ENCODE results near the gene ANGPTL8.

ANGPTL8 gene

GRCh38 chr19:11281356-11282049 is 42.1 kb downstream of the ANGPTL8 start:
- Histone ChIP-seq H3K27me3 (peaks cover 78% of the 10 kb centered on the region), H4K20me1 (peaks cover 62% of the 10 kb centered on the region), H3K4me1 (peaks cover 25% of the 10 kb centered on the region), H3K27ac (no peak overlapping the region), H3K4me2 (no peak overlapping the region), H3K9ac (no peak overlapping the region), H3K36me3 (no peaks in the 10 kb centered on the region), H3K9me3 (peaks cover 13% of the 10 kb centered on the region), H3K4me3 (no peak overlapping the region)
- TF ChIP-seq Cebpa-rat (IDR thresholded peaks at IDR 0.05) = no peak

- TF ChIP-seq Cebpa-rat (IDR thresholded peaks at IDR 0.05) = no peak
These were observed 45.1 kb downstream of the ANGPTL8 start for GRCh38 chr19:11284515-11284914.

GRCh38 chr19:11286312-11286974 is 47.0 kb downstream of the ANGPTL8 start:
- Histone ChIP-seq H3K4me3 (no peak overlapping the region), H4K20me1 (peaks cover 33% of the 10 kb centered on the region; the same call in 1 of the 2 replicates), H3K9me3 (no peaks in the 10 kb centered on the region), H3K4me2 (no peak overlapping the region), H3K27me3 (peaks cover 51% of the 10 kb centered on the region), H3K27ac (no peak overlapping the region), H3K36me3 (no peaks in the 10 kb centered on the region), H3K9ac (no peak overlapping the region), H3K4me1 (no peaks in the 10 kb centered on the region; the same call in 1 of the 2 replicates)
- no peak for TF ChIP-seq Cebpa-rat (IDR thresholded peaks at IDR 0.05)

More at GRCh38 chr19:11284515-11284914, 45.1 kb downstream of the ANGPTL8 start:
- Histone ChIP-seq H3K9me3 (no peaks in the 10 kb centered on the region), H3K36me3 (no peaks in the 10 kb centered on the region), H3K4me3 (no peak overlapping the region), H3K9ac (no peak overlapping the region), H3K4me2 (no peak overlapping the region), H3K27me3 (peaks cover 63% of the 10 kb centered on the region), H4K20me1 (peaks cover 47% of the 10 kb centered on the region), H3K4me1 (peaks cover 12% of the 10 kb centered on the region), H3K27ac (no peak overlapping the region)

GRCh38 chr19:11288349-11288748 is 48.9 kb downstream of the ANGPTL8 start:
- Histone ChIP-seq H3K9me3 (no peaks in the 10 kb centered on the region), H3K9ac (no peak overlapping the region), H3K27me3 (peaks cover 32% of the 10 kb centered on the region), H3K36me3 (no peaks in the 10 kb centered on the region), H3K4me1 (peaks cover 1% of the 10 kb centered on the region; the same call in 1 of the 2 replicates), H3K27ac (no peak overlapping the region), H4K20me1 (peaks cover 17% of the 10 kb centered on the region; the same call in 1 of the 2 replicates), H3K4me2 (no peak overlapping the region), H3K4me3 (no peak overlapping the region)
- no peak for TF ChIP-seq Cebpa-rat (IDR thresholded peaks at IDR 0.05)

GRCh38 chr19:11290256-11290655 is 50.8 kb downstream of the ANGPTL8 start:
- H3K9ac ChIP-seq = no peak overlapping the region

GRCh38 chr19:11291415-11291814 is 52.0 kb downstream of the ANGPTL8 start:
- no peak for TF ChIP-seq Cebpa-rat (IDR thresholded peaks at IDR 0.05)
- Histone ChIP-seq H3K27me3 (peaks cover 16% of the 10 kb centered on the region), H4K20me1 (no peaks in the 10 kb centered on the region), H3K9me3 (no peaks in the 10 kb centered on the region), H3K4me2 (no peak overlapping the region), H3K9ac (no peak overlapping the region), H3K4me1 (peaks cover 5% of the 10 kb centered on the region; the same call in 1 of the 2 replicates), H3K36me3 (no peaks in the 10 kb centered on the region), H3K27ac (no peak overlapping the region), H3K4me3 (no peak overlapping the region)

More at GRCh38 chr19:11290256-11290655, 50.8 kb downstream of the ANGPTL8 start:
- no peak for TF ChIP-seq Cebpa-rat (IDR thresholded peaks at IDR 0.05)
- Histone ChIP-seq H3K4me2 (no peak overlapping the region), H3K36me3 (no peaks in the 10 kb centered on the region), H3K4me1 (peaks cover 5% of the 10 kb centered on the region; the same call in 1 of the 2 replicates), H4K20me1 (peaks cover 7% of the 10 kb centered on the region; the same call in 1 of the 2 replicates), H3K27ac (no peak overlapping the region), H3K4me3 (no peak overlapping the region), H3K9me3 (no peaks in the 10 kb centered on the region), H3K27me3 (peaks cover 16% of the 10 kb centered on the region)
